ENCODE data around the gene DYNLL1.

Gene DYNLL1

DNA sequence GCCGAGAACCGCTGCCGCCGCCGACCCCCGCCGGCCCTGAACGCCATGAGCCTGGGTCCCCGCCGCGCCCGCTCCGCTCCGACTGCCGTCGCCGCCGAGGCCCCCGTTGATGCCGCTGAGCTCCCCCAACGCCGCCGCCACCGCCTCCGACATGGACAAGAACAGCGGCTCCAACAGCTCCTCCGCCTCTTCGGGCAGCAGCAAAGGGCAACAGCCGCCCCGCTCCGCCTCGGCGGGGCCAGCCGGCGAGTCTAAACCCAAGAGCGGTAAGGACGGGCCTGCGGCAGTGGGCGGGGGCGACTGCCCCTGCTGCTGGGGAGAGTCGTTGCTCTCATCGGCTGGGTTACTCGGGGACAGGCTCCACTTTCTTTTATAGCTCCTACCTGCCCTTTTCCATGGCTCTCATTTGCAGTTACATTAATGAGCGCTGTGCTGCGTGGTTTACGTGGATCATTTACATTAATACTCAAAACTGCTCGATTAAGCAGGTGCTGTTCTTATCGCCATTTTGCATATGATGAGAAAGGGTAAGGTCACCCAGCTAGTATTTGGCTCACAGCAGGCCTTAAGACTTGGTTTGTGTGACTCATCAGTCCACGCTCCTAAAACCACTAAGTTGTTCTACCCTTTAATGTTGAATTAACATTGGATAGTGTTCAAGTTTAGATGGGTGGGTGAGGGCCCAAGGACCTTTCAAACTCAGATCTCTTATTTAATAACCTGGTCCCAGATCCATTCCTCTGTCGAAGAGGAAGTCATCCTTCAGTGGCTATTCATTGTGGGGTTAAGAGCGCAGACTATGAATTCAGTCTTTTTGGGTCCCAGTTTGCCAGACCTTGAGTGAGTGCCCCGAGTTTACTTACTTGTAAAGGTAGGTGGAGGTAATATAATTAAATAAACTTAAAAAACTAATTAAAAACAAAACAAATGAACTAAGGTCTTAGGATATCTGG is 39.1 kb downstream of the DYNLL1 start:
- DNase-seq (ENCODE audit: extremely low read depth, low read depth), result no peak
- TF ChIP-seq, protein P1, sequence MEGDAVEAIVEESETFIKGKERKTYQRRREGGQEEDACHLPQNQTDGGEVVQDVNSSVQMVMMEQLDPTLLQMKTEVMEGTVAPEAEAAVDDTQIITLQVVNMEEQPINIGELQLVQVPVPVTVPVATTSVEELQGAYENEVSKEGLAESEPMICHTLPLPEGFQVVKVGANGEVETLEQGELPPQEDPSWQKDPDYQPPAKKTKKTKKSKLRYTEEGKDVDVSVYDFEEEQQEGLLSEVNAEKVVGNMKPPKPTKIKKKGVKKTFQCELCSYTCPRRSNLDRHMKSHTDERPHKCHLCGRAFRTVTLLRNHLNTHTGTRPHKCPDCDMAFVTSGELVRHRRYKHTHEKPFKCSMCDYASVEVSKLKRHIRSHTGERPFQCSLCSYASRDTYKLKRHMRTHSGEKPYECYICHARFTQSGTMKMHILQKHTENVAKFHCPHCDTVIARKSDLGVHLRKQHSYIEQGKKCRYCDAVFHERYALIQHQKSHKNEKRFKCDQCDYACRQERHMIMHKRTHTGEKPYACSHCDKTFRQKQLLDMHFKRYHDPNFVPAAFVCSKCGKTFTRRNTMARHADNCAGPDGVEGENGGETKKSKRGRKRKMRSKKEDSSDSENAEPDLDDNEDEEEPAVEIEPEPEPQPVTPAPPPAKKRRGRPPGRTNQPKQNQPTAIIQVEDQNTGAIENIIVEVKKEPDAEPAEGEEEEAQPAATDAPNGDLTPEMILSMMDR (IDR thresholded peaks at IDR 0.05; ENCODE audit: low read depth, low read length), result no peak

DNA sequence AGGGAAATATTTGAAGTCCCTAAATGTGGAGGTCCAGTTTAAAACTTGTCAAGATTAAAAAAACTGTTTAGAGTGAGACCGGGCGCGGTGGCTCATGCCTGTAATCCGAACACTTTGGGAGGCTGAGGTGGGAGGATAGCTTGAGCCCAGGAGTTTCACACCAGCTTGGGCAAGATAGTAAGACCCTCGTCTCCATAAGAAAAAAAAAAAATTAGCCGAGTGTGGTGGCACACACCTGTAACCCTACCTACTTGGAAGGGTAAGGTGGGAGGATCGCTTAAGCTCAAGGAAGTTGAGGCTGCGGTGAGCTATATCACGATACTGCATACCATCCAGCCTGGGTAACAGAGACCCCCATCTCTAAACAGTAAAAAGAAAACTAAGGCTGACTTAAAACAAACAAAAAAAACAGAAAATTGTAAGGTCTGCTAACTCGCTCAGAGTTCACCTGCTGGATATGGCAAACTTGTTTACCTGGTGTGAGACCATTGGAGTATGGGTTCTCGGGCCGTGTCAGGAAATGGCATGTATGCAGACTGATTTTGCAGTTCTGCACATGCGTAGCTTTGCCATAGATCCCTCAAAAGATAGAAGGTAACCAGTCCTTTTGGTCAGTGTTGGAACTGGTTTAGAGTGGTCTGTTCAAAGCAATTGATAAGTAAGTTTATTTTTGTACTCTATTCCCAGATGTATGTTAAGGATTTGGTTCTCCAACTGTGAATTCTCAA is 40.3 kb downstream of the DYNLL1 start:
- DNase-seq (ENCODE audit: extremely low read depth, low read depth), result no peak
- TF ChIP-seq, protein P1 (IDR thresholded peaks at IDR 0.05; ENCODE audit: low read depth, low read length), result no peak

DNA sequence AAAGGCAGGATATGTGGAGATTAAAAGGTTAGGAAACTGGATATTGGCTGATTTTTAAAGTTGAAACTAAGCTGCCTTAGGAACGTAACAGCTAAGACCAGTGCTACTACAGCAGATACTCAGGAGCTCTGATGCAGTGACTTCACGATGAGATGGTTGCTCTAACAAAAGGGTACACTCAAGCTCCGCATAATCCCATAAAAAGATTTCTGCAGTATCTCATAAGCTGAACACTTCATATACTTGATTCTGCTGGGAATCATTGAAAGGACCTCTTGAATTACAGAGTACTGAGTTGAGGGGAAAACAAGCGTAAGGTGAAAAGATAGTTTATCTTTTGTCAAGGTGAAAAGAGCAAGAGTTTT is 41.9 kb downstream of the DYNLL1 start:
- DNase-seq (ENCODE audit: extremely low read depth, low read depth), result no peak

DNA sequence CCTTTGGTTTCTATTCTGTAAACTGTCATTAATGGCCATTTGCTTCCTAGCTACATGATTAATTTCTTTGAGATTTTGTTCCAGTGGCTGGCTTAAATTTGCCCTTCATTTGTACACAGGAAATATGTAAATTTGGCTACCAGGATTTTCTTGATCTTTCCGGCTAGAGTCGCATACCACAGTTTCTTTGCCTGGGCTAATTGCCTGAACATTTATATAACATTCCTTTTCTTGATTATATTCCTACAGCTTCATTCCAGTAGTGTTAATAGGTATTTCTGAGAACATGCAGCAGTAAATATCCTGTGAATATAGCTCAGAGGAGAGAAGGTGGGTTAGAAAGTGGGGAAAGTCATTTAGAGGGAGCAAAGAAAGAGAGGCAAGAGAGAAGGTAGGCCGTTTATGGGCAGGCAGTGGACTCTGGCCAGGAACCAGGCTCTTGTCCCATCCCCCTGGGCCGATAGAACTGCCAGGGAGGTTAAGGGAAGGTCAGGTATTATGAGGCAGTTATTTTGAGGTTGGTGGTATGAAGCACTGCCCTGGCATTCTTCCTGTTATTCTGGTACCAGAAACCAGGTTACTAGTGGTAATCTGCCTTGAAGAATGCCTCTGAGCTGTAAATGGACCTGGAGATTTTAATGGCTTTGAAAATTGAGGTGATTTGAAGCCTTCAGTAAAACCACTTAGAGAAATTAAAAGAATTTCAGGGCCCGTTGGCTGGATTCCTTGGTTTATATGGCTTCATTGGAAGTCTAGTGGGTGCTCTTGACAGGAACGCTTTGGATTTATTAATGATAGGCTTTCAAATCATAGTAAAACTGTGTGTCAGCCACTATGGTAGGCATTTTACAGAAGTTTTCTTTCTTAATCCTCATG is 42.6 kb downstream of the DYNLL1 start:
- DNase-seq (ENCODE audit: extremely low read depth, low read depth), result no peak
- TF ChIP-seq, protein P1 (IDR thresholded peaks at IDR 0.05; ENCODE audit: low read depth, low read length), result no peak

More for the DNA sequence above, 41.9 kb downstream of the DYNLL1 start:
- TF ChIP-seq, protein P1 (IDR thresholded peaks at IDR 0.05; ENCODE audit: low read depth, low read length), result no peak

DNA sequence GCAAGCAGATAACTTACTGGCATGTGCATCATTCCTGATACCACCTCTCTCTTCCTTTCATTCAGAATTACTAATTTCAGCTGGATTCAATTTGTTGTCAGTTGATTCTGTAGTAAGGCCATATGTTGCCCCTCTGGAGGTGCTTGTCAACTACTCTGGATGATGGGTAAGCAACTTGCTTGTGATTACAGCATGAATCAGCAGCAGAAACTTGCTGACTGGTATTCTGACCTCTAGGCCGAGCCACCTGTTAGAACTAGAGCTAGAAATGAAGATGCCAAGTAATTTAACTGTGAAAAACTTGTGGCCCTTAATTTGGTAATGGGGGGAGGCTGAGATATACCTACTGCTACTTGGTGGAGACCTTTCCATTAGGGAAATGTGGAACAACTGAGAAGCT is 43.4 kb downstream of the DYNLL1 start:
- TF ChIP-seq, protein P1 (IDR thresholded peaks at IDR 0.05; ENCODE audit: low read depth, low read length), result no peak
- no peak for DNase-seq (ENCODE audit: extremely low read depth, low read depth)

DNA sequence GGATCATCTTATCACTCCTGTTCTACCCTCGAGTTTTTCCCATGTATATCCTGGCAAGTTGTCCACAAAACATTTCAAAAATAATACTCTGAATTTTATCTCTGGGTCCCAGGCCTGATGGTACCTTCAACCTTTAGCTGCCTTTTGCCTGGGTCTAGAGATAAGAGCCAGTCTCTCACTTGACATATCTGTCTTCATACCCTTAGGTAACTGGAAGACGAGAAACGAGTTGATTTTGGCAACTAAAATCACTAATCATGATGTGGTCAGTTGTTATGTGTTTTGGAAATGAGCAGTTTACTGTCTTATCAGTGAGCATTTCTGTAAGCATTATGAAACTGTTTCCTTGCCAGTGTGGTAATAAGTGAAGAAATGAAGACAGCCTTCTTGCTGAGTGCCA is 44.5 kb downstream of the DYNLL1 start:
- TF ChIP-seq, protein P1 (IDR thresholded peaks at IDR 0.05; ENCODE audit: low read depth, low read length), result no peak
- DNase-seq (ENCODE audit: extremely low read depth, low read depth), result no peak
